Neural cell (in vitro differentiated cells): ENCODE measurements around the gene PPP3CA.

Experiments
- EZH2 ChIP-seq: fragments of 200-600, 300-800 bp; shearing (Covaris generic), sonication (generic); IDR thresholded peaks from 2 replicates; pipeline ENCODE4 v1.6.1; 2014; ENCODE audit warnings: antibody characterized with exemption, low read length, borderline replicate concordance, mild to moderate bottlenecking; ENCODE audit not compliant: insufficient read depth, poor library complexity, severe bottlenecking
- TF ChIP-seq, protein P1 (sequence below): fragments of 450-650 bp; IDR thresholded peaks from 2 replicates; pipeline ENCODE4 v1.5.1; 2014; ENCODE audit warnings: antibody characterized with exemption, mild to moderate bottlenecking, moderate library complexity; ENCODE audit not compliant: poor library complexity, severe bottlenecking

DNA sequence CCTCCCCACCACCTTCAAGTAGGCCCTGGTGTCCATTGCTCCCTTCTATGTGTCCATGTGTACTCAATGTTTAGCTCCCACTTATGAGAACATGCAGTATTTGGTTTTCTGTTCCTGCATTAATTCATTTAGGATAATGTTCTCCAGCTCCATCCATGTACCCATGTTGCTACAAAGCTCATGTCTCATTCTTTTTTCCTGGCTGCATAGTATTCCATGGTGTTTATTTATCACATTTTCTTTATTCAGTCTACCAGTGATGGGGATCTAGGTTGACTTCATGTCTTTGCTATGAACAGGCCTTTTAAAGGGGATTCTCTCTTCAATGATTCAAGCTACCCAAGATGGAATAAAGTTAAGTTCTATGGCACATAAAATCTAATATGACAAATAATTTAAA, 119.6 kb downstream of the PPP3CA start:
- TF ChIP-seq EZH2, result no peak
- TF ChIP-seq, protein P1, sequence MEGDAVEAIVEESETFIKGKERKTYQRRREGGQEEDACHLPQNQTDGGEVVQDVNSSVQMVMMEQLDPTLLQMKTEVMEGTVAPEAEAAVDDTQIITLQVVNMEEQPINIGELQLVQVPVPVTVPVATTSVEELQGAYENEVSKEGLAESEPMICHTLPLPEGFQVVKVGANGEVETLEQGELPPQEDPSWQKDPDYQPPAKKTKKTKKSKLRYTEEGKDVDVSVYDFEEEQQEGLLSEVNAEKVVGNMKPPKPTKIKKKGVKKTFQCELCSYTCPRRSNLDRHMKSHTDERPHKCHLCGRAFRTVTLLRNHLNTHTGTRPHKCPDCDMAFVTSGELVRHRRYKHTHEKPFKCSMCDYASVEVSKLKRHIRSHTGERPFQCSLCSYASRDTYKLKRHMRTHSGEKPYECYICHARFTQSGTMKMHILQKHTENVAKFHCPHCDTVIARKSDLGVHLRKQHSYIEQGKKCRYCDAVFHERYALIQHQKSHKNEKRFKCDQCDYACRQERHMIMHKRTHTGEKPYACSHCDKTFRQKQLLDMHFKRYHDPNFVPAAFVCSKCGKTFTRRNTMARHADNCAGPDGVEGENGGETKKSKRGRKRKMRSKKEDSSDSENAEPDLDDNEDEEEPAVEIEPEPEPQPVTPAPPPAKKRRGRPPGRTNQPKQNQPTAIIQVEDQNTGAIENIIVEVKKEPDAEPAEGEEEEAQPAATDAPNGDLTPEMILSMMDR, result no peak
